HG03571 (cell line): ENCODE measurements around the gene TAF1D.
A peak's percentile ranks its signal among the peaks of the same experiment; 100 is the strongest.
"Not testable (repeated sequence)": the region's sequence is repeated elsewhere in the genome, so short reads cannot be mapped to it uniquely, and the experiment has no call there.

Experiments used
- ATAC-seq: cut with Tn5 transposase; IDR thresholded peaks from one replicate; pipeline ENCODE4 v1.9.1; 2021; ENCODE audit not compliant: unreplicated experiment

TAF1D gene, protein sequence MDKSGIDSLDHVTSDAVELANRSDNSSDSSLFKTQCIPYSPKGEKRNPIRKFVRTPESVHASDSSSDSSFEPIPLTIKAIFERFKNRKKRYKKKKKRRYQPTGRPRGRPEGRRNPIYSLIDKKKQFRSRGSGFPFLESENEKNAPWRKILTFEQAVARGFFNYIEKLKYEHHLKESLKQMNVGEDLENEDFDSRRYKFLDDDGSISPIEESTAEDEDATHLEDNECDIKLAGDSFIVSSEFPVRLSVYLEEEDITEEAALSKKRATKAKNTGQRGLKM

DNA sequence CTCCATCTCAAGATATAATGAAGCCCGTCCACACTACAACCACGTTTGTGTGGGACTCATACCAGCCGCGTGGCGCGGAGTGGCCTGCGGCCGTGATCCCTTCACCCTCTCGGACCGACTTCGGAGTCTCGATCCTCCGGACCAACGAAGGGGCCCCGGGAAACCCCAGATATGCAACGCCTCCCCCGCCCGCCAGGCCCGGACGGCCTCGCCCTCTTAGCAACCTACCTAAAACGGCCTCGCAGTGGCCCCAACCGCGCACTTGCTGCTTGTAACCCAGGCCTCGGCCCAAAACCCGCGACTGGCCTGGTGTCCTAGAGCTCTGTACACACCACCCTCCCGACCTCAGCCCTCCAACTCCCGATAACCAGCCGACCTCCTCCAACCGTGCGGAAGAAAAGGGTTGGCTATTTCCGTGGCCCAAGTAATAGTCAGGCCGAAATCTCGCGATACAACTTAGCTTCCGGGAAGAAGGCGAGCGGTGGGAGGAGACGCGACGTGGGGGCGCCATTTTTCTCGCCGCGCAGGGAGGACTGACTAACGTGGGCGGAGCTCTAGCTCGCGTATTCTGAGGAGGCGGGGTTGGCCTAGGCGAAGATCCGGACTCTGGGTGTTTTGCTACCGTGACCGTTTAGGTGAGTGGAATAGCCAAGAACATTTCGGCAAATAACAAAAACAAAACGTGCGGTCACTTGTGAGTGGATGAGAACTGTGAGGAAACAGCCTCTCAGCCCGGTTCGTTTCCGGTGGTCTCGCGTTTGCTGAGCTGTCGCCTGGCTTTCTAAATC is at the start of gene TAF1D, which contains the start of gene C11orf54:
TAF1D (minus strand) TSS at position 402 of the 788 bp plus-strand sequence. CDS start 2,191 bp downstream, outside the sequence.
C11orf54 (plus strand) TSS at position 579 of the 788 bp plus-strand sequence. CDS start 5,722 bp downstream, outside the sequence.
- peak; percentile 84 for ATAC-seq

DNA sequence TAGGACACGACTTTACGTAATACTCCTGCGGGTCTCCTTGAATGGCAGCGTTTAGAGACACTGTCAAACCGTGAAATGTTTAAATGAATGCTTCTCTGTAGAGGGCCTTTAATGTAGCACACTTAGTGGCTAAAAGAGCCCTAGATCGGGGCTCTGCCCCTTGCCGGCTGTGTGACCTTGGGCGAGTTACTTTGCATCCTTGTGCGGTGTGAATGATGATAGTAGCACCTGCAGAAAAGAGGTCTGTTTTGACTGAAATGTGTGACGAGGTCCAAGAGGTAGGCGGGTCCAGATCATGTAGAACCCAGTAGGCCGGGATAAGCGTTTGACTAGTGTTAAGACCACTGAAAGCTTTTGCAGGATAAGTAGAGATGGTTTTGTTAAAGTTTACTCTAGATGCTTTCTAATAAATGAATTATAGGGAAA is 43.7 kb upstream of the TAF1D start:
- peak; percentile 24 for ATAC-seq

DNA sequence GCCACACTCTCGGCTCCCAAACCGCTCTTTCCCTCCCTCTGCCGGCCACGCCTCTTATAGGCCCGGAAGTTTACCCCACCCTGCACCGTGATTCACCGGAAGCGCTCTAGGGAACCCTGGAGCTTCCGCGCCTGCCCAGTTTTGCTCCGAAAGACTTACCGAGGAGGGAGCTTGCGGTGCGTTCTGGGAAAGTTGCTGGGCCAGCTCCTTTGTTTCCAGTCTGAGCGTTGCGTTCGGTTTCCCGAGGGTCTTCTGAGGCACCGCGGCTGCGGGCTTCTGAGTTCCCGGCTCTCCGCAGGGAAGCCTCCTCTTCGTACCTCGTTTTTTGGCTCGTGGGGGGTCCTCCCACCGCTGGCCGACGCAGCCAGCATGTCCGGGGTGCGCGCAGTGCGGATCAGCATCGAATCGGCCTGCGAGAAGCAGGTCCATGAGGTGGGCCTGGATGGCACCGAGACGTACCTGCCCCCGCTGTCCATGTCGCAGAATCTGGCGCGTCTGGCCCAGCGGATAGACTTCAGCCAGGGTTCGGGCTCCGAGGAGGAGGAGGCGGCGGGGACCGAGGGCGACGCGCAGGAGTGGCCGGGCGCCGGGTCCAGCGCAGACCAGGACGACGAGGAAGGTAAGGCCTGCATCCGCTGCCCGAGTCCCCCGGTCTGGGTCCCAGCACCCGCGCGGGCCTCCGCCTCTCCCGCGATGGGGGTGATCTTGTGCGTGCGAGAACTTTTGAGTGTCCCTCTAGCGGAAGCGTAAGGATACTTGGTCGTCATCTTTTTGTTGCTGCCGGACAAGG is 43.0 kb upstream of the TAF1D start, which contains the start of gene MED17:
MED17 (plus strand) TSS at position 138 of the 790 bp plus-strand sequence; CDS start at position 370, 232 bp downstream.
- peak; percentile 97 for ATAC-seq

DNA sequence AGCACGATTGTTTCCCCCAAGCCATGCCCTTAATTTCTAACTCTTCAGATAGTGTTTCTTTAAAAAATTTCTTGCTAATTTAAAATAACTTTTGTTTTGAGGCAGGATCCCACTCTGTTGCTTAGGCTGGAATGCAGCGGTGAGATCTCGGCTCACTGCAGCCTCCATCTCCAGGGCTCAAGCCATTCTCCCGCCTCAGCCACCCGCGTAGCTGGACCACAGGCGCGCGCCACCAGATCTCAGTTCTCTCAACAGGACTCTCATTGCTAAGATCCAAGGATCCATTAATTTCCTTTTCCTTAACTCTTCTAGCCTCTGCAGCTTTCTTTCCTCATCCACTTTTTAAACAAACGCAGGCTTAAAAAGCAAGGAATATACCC is 42.5 kb upstream of the TAF1D start:
- peak; percentile 42 for ATAC-seq

DNA sequence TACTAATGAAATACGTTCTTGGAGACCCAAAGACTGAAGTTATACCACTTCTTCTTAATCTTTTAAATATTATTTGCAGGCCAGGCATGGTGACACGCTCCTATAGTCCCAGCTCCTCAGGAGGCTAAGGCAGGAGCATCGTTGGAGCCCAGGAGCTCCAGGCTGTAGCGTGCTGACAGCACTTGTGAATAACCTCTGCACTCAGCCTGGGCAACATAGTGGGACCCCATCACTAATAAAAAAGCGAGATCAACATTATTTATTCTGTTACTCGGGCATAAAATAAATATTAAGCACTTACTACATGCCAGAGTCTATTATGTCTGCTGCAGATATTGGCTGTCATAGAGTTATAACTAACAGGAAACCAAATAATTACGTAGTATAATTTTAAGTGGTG is 42.1 kb upstream of the TAF1D start:
- no peak for ATAC-seq

DNA sequence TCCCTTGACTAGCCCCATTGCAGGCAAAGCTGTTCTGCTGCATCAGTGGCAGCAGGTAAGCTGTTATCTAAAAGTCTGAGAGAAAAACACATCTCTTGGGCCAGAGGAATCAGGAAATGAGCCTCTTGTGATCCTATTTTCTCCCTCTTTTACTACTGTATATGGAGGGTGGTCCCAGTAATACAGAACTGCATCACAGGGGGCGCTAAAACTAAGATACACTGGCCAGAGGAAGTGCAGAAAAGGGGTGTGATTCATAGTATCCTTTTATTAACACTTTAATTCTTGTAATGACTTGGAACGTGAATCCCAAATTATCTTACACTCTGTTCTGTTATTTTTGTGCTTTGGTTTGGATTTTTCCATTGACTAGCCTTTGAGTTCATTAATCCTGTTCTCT is 34.0 kb upstream of the TAF1D start:
- ATAC-seq: no peak

DNA sequence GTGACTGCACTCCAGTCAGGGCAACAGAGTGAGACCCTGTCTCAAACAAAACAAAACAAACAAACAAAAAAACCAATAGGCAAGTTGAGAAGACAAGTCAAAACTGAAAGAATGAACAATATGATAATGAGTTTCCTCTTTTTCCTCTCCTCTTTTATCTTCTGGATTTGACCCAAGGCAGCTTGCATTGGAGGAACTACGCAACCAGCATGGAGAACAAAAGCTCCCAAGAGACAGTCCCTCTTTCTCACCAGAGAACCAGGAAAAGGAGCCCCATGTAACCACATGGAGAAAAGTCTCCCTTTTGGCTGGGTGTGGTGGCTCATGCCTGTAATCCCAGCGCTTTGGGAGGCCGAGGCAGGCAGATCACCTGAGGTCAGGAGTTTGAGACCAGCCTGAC is 33.3 kb upstream of the TAF1D start:
- ATAC-seq: not testable (repeated sequence)

DNA sequence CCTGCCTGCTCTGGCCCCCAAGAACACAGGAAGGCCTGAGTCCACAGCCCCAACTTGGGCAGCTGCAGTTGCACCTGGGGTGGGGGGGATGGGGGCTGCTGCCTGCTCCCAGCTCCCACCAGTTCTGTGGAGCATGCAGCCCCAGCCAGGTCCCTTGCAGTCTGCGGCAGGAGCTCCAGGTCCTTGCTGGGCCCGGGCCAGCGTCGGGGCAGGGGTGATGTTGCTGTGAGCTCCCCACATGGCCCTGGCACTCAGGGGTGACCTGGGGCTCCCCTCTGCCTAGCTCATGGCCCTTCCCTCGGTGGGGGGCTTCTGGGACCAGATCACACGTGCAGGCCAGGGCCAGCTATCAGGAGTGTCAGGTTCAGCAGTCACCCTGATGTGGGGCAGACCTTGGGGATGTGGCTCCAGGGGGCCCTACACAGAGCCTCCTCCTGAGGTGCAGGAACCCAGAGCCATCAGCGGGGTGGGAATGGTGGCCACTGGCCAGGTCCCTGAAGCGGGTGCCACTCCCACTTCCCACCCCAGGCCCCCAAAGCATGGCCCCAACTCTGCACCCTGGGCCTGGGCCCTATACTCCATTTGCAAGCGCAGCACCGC is 32.4 kb upstream of the TAF1D start:
- no peak for ATAC-seq

DNA sequence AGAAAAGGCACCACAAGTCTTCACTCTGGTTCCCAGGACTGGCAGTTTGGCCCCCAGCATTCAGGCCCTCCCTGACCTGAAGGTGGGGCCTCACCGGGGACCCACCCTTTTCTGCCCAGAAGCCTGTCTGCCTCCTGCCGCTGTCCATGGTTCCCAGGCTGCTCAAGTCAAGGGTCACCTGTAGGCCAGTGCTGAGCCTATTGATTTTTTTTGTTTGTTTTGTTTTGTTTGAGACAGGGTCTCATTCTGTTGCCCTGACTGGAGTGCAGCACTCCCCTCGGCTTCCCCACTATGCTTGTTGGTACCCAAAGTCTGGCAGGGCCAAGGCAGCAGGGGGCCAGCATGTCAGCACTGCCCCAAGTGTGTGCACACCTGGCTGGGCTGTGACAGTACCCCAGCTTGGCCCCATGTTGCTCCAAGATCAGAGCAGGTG is 31.8 kb upstream of the TAF1D start:
- ATAC-seq: no peak

DNA sequence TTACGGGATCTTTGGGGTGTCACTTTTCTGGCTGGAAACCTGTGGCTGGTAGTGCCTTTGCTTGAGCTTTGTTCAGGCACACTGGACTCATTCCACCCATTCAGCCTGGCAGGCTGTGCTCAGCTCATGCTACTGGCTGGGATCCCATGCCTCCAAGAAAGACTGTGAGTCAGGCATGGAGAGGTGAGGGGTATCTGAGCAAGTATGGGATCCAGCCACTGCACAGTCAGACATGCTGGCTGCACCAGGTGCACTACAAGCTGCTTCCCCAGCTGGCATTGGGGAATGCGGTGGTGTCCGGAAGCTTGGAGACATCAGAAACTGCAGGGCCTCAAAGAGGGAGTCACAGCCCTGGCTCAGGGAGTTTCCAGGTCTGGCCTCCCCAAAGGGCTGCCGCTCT is 30.8 kb upstream of the TAF1D start:
- no peak for ATAC-seq

DNA sequence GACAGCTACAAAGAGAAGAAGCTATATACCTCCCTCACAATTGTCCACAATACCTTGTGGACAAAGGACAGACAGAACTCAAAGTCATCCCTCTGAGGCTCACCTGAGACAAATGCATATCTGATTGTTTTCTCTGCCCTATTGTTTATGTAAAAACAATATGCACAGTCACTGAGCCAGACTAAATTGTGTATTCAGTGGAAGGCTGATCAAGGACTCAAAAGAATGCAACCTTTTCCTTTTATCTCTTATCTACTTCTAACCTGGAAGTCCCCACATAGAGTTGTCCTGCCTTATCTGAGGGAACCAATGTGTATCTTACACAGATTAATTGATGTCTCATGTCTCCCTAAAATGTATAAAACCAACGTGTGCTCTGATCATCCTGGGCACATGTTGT is 28.9 kb upstream of the TAF1D start:
- ATAC-seq: no peak

DNA sequence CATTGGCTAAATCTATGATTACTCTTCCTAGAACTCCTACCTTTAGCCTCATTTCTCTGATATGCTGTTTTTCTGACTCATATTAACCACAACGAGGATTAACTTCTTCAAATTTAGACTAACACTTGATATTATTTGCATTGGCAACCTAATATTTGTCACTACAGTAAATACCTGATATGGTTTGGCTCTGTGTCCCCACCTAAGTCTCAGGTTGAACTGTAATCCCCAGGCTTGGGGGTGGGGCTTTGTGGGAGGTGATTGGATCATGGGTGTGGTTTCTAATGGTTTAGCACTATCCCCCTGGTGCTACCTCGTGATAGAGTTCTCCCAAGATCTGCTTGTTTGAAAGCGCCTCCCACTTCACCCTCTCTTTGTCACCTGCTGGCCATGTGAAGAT is 25.7 kb upstream of the TAF1D start:
- no peak for ATAC-seq

DNA sequence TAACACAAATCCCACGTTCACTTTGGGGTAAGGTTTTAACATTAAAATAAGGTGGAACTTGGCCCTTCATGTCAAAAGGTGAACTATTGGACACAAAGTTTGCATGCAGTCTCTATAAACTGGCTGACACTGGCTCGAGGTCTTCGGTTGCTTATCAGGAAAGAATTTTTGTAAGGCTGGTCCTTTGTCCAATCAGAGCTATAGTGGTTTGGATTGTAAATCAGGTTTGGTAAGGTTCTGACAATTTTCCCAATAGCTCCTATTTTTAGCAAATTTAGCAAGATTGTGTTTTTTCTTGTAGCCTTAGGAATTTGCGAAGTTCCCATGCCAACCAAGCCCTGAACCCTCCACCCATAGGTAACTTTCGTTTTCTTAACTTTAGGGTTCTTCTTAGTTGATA is 25.2 kb upstream of the TAF1D start:
- no peak for ATAC-seq

DNA sequence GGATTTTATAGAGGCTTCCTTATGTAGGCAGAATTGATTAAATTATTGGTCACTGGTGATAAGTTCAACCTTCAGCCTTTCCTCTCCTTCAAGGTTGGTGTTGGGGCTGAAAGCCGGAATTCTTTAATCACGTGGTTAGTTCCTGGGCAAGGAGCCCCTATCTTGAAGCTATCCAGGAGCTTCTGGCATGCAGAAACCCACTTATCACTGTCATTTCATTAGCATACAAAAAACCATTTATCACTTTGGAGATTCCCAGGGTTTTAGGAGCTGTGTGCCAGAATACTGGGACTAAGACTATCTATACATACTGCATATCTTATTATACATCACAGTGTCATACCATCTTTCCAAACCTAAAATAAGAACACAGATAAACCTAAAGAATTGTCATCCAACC is 24.3 kb upstream of the TAF1D start:
- ATAC-seq: no peak

DNA sequence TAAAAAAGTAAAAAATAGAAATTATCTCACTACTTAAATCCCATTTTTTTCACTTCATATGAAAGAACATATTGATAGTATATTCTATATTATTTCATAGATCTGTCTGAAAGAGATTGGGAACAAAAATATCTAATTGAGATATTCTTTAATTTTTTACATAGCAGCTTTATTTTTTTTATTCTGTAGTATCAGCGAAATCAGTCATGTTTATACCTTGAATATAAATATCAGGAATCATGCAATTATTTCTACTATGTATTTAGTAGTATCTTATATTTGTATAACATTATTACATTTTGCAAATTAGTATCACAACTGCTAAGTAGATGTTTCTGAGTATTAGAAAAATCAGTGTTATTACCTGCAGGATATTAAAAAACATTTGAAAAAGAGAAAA is 20.6 kb upstream of the TAF1D start:
- ATAC-seq: no peak

DNA sequence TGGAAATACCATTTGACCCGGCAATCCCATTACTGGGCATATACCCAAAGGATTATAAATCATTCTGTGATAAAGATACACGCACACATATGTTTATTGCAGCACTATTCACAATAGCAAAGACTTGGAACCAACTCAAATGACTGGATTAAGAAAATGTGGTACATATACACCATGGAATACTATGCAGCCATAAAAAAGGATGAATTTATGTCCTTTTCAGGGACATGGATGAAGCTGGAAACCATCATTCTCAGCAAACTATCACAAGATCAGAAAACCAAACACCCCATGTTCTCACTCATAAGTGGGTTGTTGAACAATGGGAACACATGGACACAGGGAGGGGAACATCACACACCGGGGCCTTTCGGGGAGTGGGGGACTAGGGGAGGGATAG is 17.8 kb upstream of the TAF1D start:
- not testable (repeated sequence) for ATAC-seq

DNA sequence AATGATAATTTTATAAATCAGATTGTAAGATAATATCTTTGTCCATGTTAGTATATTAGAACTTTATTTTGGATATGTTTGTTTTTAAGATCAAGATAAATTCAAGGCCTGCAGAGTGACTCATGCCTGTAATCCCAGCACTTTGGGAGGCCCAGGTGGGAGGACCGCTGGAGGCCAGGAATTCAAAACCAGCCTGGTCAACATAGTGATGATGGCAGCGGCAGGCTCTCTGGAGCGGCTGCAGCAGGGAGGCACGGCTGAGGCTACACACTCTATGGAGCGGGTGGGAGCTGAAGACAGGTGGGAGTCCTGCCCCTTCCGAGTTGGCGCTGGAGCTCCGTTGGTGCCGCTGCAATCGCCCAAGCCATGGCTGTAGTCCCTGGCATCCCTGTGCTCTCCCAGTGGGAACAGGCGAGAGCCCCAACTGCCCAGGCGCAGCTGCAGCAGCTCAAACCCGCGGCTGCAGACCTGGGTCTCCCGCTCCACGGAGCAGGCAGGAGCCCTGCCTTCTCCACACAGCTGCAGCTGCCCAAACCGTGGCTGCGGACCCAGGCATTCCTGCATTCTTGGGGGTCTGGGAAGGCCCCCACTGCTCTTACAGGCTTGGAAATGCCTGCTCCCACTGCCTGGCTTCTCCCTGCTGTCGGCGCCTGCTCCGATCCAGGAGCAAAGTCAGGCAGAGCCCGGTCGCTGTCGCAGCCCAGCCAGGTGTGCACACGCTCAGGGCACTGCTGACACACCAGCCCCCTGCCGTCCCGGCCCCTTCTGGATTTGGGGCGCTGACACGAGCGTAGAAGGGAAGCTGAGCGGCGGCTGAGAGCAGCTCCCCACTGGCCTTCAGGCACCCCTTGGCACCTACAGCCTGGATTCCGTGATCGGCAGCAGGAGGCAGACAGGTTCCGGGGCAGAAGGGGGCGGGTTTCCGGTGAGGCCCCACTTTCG is 16.9 kb upstream of the TAF1D start:
- ATAC-seq: no peak

DNA sequence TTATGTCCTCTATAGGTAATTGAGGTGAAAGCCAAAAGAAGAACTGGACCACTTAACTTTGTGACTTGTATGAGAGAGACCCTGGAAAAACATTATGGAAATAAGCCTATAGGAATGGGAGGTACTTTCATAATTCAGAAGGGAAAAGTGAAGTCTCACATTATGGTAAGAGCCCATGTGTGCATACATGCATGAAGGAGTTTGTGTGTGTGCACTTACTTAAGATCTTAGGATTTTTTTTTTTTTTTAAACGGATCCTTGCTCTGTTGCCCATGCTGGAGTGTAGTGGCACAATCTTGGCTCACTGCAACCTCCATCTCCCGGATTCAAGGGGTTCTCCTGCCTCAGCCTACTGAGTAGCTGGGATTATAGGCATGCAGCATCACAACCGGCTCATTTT is 16.0 kb upstream of the TAF1D start:
- no peak for ATAC-seq

DNA sequence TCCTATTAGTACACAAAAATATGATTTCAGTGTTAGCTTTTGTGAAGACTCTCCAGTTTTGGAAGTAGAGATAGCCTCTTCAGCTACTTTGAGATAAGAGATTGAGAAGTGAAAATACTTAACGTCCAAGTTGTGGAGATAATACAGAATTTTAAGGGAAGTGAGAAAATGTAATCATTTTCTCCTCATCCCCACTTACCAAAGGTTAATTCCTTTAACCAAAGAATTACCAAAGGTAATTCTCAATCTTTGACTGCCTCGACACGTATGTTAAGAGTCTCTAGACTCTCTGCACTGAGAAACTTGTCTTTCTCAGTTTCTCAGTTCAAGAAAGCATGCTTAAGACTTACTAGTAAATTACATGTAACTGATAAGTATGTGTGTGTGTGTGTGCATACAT is 15.5 kb upstream of the TAF1D start:
- no peak for ATAC-seq

DNA sequence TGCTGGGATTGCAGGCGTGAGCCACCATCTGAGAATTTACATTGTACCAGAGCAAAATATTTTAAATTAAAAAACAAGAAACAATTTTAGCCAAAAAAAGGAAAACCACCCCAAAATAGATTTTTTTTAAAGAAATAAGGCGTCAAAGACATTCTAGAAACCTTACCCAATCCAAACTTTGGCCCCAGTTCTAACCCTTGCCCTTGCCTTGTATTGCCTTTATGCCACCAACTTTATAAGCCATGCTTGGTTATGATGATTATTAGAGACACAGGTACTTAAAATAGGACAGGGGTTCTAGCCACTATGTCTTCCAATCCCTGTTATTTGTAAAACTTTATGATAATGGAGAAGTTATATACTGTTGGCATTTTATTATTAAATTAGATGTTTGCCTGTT is 11.9 kb upstream of the TAF1D start:
- no peak for ATAC-seq
